Measurements from ENCODE around the gene DOK6. TPM values are rescaled to one million over a fixed set of nuclear protein-coding genes. Genes with fewer than 3 reads are reported as not detected.

The DOK6 gene
- total and polyA plus RNA-seq, 8 donors, result 2.9 to 19.1 (median 14.9) TPM

DNA sequence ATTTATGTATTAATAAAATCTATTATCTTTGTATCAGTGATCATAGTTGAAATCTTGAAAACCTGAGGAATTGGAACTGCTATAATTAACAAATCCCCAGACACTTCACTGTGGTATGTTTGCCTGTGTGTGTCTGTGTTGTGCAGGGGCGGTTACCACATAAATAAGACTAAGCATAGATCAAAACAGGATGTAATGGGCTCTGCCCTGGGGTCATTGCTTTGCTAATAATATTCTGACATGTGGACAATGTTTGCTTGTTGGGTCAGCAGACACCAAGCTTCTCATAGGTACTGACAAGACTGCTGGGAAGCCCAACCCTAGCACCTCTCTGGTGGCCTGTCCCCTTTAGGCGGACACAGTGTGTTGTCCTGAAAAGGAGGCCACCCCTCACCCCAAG, 35.8 kb upstream of the DOK6 start:
- DNase-seq, result no peak
- Histone ChIP-seq H3K9me3 (peaks cover 0 to 8% of the 10 kb centered on the region in 2 donors), H3K4me3 (no peak overlapping the region), H3K27me3 (no peaks in the 10 kb centered on the region), H3K36me3 (no peaks in the 10 kb centered on the region), H3K4me1 (no peaks in the 10 kb centered on the region), H3K27ac (no peak overlapping the region)
- ATAC-seq, result no peak
- TF ChIP-seq, protein P1, sequence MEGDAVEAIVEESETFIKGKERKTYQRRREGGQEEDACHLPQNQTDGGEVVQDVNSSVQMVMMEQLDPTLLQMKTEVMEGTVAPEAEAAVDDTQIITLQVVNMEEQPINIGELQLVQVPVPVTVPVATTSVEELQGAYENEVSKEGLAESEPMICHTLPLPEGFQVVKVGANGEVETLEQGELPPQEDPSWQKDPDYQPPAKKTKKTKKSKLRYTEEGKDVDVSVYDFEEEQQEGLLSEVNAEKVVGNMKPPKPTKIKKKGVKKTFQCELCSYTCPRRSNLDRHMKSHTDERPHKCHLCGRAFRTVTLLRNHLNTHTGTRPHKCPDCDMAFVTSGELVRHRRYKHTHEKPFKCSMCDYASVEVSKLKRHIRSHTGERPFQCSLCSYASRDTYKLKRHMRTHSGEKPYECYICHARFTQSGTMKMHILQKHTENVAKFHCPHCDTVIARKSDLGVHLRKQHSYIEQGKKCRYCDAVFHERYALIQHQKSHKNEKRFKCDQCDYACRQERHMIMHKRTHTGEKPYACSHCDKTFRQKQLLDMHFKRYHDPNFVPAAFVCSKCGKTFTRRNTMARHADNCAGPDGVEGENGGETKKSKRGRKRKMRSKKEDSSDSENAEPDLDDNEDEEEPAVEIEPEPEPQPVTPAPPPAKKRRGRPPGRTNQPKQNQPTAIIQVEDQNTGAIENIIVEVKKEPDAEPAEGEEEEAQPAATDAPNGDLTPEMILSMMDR (IDR thresholded peaks at IDR 0.05), result no peak
- intact Hi-C loops (cut with DNase I), result no loop called here

DNA sequence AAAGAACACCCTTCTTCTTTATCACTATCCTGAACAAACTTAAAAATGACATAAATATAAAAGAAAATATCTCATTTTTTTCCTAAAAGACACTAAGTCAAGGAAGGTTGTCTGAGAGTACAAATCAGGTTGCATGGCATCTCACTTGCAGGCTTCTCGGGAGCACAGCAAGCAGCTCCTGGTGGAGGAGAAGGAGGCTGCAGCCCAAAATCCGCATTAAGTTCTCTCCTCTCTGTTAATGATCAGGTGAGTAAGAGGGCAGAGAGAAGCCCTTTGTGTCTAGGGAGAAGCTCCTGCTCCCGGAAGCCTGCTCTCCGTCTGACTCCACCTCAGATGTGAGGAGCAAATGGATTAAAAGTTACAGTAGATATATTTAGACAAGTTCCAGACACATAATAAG, 35.0 kb upstream of the DOK6 start:
- TF ChIP-seq, protein P1 (IDR thresholded peaks at IDR 0.05), result no peak
- intact Hi-C loops (cut with DNase I), result no loop called here

DNA sequence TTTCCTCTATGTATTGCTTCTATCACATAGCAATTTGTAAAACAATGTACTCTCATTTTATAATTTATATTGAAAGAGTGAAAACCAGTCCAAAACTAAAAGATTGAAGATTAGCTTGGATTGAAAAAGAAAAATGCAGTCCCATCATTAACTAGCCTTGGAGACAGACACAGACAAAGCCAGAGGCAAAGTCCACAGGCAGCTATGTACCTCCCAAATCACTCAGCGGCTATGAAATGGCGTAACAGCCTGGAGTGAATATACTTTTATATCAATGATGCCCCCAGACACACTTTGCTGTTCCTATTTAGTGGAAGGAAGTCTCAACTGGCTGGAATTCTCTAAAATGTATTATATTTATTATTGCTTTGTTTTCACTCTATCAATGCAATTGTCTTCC, 33.6 kb upstream of the DOK6 start:
- H3K4me1 ChIP-seq, result no peaks in the 10 kb centered on the region
- intact Hi-C loops (cut with DNase I), result no loop called here
- no peak overlapping the region for H3K4me3 ChIP-seq
- DNase-seq (no peak), ATAC-seq (no peak)
- H3K27me3 ChIP-seq, result no peaks in the 10 kb centered on the region
- H3K9me3 ChIP-seq, result no peaks in the 10 kb centered on the region
- H3K27ac ChIP-seq, result no peak overlapping the region
- no peaks in the 10 kb centered on the region for H3K36me3 ChIP-seq
- TF ChIP-seq, protein P1 (IDR thresholded peaks at IDR 0.05), result no peak

More for the DNA sequence above, 35.0 kb upstream of the DOK6 start:
- Histone ChIP-seq H3K9me3 (peaks cover 0 to under 1% of the 10 kb centered on the region in 2 donors), H3K4me1 (no peaks in the 10 kb centered on the region), H3K27ac (no peak overlapping the region), H3K36me3 (no peaks in the 10 kb centered on the region), H3K27me3 (no peaks in the 10 kb centered on the region), H3K4me3 (no peak overlapping the region)
- DNase-seq (no peak), ATAC-seq (no peak)

DNA sequence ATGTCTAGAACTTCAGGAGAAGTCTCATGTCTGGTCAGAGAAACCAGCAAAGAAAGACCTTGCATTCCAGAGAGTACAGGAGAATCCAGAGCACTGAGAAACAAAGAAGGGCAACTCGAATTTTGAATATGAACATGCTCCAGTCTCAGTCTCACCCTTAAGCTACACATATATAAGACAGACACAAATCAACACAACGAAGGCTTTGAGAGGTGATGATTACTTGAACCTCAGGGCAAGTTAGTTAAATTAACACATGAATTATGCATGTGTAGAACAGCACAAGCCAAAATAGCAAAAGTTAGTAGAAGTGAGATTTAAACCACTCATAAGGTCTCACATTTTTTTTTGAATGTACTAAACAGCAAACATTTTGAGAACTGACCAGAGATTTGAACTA, 29.0 kb upstream of the DOK6 start:
- Histone ChIP-seq H3K4me1 (no peaks in the 10 kb centered on the region), H3K36me3 (no peaks in the 10 kb centered on the region), H3K27me3 (no peaks in the 10 kb centered on the region), H3K27ac (no peak overlapping the region), H3K4me3 (no peak overlapping the region), H3K9me3 (no peaks in the 10 kb centered on the region)
- ATAC-seq (no peak), DNase-seq (no peak)
- TF ChIP-seq, protein P1 (IDR thresholded peaks at IDR 0.05), result no peak
- intact Hi-C loops (cut with DNase I), result no loop called here

DNA sequence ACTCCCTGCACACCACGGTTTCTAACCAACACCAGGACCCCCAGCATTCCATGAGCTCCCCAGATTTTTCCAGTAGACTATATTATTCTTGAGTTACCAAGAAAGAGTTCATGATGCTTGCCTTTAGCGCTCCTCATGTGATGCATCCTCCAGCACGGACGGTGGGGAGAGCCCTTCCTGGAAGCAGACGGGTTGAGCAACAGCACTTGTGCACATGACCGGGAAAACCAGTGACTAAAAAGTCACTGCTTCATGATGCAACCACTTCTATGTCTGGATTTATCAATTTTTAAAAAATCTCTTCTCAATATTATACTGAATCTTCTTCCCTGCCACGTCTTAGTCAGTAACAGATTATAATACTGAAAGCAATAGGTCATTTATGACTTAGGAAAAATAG, 20.4 kb upstream of the DOK6 start:
- Histone ChIP-seq H3K4me3 (no peak overlapping the region), H3K27me3 (no peaks in the 10 kb centered on the region), H3K9me3 (no peaks in the 10 kb centered on the region), H3K27ac (no peak overlapping the region), H3K4me1 (no peaks in the 10 kb centered on the region), H3K36me3 (no peaks in the 10 kb centered on the region)
- DNase-seq (no peak), ATAC-seq (no peak)
- intact Hi-C loops (cut with DNase I), result no loop called here
- TF ChIP-seq, protein P1 (IDR thresholded peaks at IDR 0.05), result no peak

All from left lung (tissue), 10 donors.